Cardiac fibroblast (primary cell): ENCODE measurements around the gene AP3S2.
"Not testable (repeated sequence)": the region's sequence is repeated elsewhere in the genome, so short reads cannot be mapped to it uniquely, and the experiment has no call there.

ENCODE experiments used
- DNase-seq, 2 donors: peaks; one replicate each; pipeline versions ENCODE4 v3.0.0 to v3.0.0-alpha.2; 2010; ENCODE audit warnings: low read depth in 2 of 2
- H3K4me3 ChIP-seq, 2 donors: replicated peaks in 1 of 2; 1 replicate in 1 of 2; 2 replicates in 1 of 2; pipeline ENCODE4 v1.5.1; 2011; ENCODE audit warnings: low read depth in 2 of 2, low read length in 2 of 2, mild to moderate bottlenecking in 2 of 2, moderate library complexity in 1 of 2
- CTCF ChIP-seq: IDR thresholded peaks from one replicate; pipeline ENCODE4 v1.5.1; 2011; ENCODE audit warnings: low read depth, mild to moderate bottlenecking, low read length, inconsistent platforms

Gene AP3S2

GRCh38 chr15:89794627-89795241 is 99.1 kb downstream of the AP3S2 start:
- H3K4me3 ChIP-seq, result no peak overlapping the region
- peak; percentile 84 to 90 for DNase-seq
- no peak for TF ChIP-seq CTCF

GRCh38 chr15:89792106-89792805 is 101.5 kb downstream of the AP3S2 start:
- no peak for TF ChIP-seq CTCF
- DNase-seq, result no peak
- H3K4me3 ChIP-seq, result no peak overlapping the region

GRCh38 chr15:89790661-89791060 is 103.1 kb downstream of the AP3S2 start:
- TF ChIP-seq CTCF, result no peak
- no peak for DNase-seq
- no peak overlapping the region for H3K4me3 ChIP-seq

GRCh38 chr15:89790206-89790605 is 103.6 kb downstream of the AP3S2 start:
- no peak for TF ChIP-seq CTCF
- DNase-seq, result no peak
- no peak overlapping the region for H3K4me3 ChIP-seq

- not testable (repeated sequence) for H3K4me3 ChIP-seq, DNase-seq
Observed at GRCh38 chr15:89788585-89788984, 105.2 kb downstream of the AP3S2 start.

GRCh38 chr15:89787944-89788343 is 105.8 kb downstream of the AP3S2 start:
- no peak overlapping the region for H3K4me3 ChIP-seq
- no peak for DNase-seq
- TF ChIP-seq CTCF, result no peak

- H3K4me3 ChIP-seq, result no peak overlapping the region
- peak in 1 of 2 donors; percentile 74 for DNase-seq
Observed at GRCh38 chr15:89785774-89786140, 108.0 kb downstream of the AP3S2 start.

More at GRCh38 chr15:89785774-89786140, 108.0 kb downstream of the AP3S2 start:
- no peak for TF ChIP-seq CTCF
